GM23338 (cell line): ENCODE results near the gene GCM1. TPM values are rescaled to one million over a fixed set of nuclear protein-coding genes. Genes with fewer than 3 reads are reported as not detected.

Experiments
- polyA plus RNA-seq: library from polyadenylated mRNA; unstranded; fragments of >200 nt; fragmentation: Nextera tagmentation; extraction: Ambion mirVana; gene quantifications from 2 replicates; pipeline ENCODE4 v1.2.1, GENCODE V29; 2016
- small RNA-seq: library from RNA; depleted of rRNA; stranded (forward); fragments of <200 nt; gene quantifications from one replicate; pipeline ENCODE3, GENCODE V24; 2014; ENCODE audit warnings: low replicate concordance
- total RNA-seq: library from RNA; depleted of rRNA; stranded (reverse); fragments of >200 nt; shearing (Covaris generic); gene quantifications from 2 replicates; pipeline ENCODE4 v1.2.3, GENCODE V29; 2014; rRNA removed

Gene GCM1
- total and polyA plus RNA-seq, 2 experiments from 2014 or later: not detected

Small RNA genes within 50 kb of the gene (small RNA-seq; reads per million reads assigned to genes)
- gene RN7SL244P (not detected), gene RNU6-464P (not detected)

Other genes with a start within 250 kb of the GCM1 start
- not detected in 2 replicates for gene GSTA3, start 239.1 kb downstream of the GCM1 start, total RNA-seq
- not detected in 2 replicates for gene GSTA3, start 239.1 kb downstream of the GCM1 start, polyA plus RNA-seq
- 19.3 and 19.5 TPM in 2 replicates for gene GSTA4, start 153.6 kb downstream of the GCM1 start, total RNA-seq
- 25.0 and 29.9 TPM in 2 replicates for gene GSTA4, start 153.6 kb downstream of the GCM1 start, polyA plus RNA-seq
- gene CILK1, start 87.0 kb downstream of the GCM1 start, total RNA-seq: 10.1 and 10.5 TPM in 2 replicates
- 4.4 and 4.7 TPM in 2 replicates for gene CILK1, start 87.0 kb downstream of the GCM1 start, polyA plus RNA-seq
- gene FBXO9, start 83.4 kb downstream of the GCM1 start, total RNA-seq: 19.3 and 29.8 TPM in 2 replicates
- 32.8 and 36.3 TPM in 2 replicates for gene FBXO9, start 83.4 kb downstream of the GCM1 start, polyA plus RNA-seq
- 169 and 180 TPM in 2 replicates for gene ELOVL5, start 200.1 kb upstream of the GCM1 start, total RNA-seq
- gene ELOVL5, start 200.1 kb upstream of the GCM1 start, polyA plus RNA-seq: 66.9 and 83.3 TPM in 2 replicates